GM23338 (cell line): ENCODE measurements around the gene BPIFB6. TPM values are rescaled to one million over a fixed set of nuclear protein-coding genes. Genes with fewer than 3 reads are reported as not detected.

Experiments used
- ATAC-seq: fragments of 200-7000 bp; cut with Tn5 transposase; 3 replicates; pipeline ENCODE4 v1.9.1; 2020
- DNase-seq: peaks from one replicate; pipeline ENCODE4 v3.0.0-alpha.2; 2015; ENCODE audit warnings: low spot score
- H2AFZ ChIP-seq: fragments of 200-600 bp; sonication (generic); 2 replicates; pipeline ENCODE4 v1.8.0; 2016; ENCODE audit warnings: antibody characterized with exemption, mild to moderate bottlenecking, moderate library complexity
- H3F3A ChIP-seq: fragments of 200-600 bp; sonication (generic); replicated peaks from 2 replicates; pipeline ENCODE4 v1.8.0; 2017; ENCODE audit warnings: antibody characterized with exemption, mixed run types, low read depth
- H3K27ac ChIP-seq: fragments of 200-600 bp; sonication (generic); 2 replicates; pipeline ENCODE4 v1.6.1; 2016; ENCODE audit warnings: low read depth
- H3K27me3 ChIP-seq: fragments of 200-600 bp; sonication (generic); 2 replicates; pipeline ENCODE4 v1.8.0; 2016; ENCODE audit warnings: mild to moderate bottlenecking, mixed run types, moderate library complexity; ENCODE audit not compliant: insufficient read depth
- H3K36me3 ChIP-seq: fragments of 200-600 bp; sonication (generic); 2 replicates; pipeline ENCODE4 v1.8.0; 2016; ENCODE audit warnings: mild to moderate bottlenecking; ENCODE audit not compliant: insufficient read depth
- H3K4me1 ChIP-seq: fragments of 200-600 bp; sonication (generic); 2 replicates; pipeline ENCODE4 v1.8.0; 2016; ENCODE audit warnings: mild to moderate bottlenecking, moderate library complexity; ENCODE audit not compliant: insufficient read depth
- H3K4me2 ChIP-seq: fragments of 200-600 bp; sonication (generic); 2 replicates; pipeline ENCODE4 v1.7.1; 2017; ENCODE audit warnings: mixed run types
- H3K4me3 ChIP-seq: fragments of 200-600 bp; sonication (generic); 2 replicates; pipeline ENCODE4 v1.6.1; 2016; ENCODE audit warnings: mixed run types
- H3K79me2 ChIP-seq: fragments of 200-600 bp; sonication (generic); replicated peaks from 2 replicates; pipeline ENCODE4 v1.8.0; 2017; ENCODE audit warnings: mild to moderate bottlenecking; ENCODE audit not compliant: insufficient read depth
- H3K9me2 ChIP-seq: fragments of 200-600 bp; sonication (generic); 2 replicates; pipeline ENCODE4 v1.8.0; 2017; ENCODE audit not compliant: insufficient read depth
- H4K20me1 ChIP-seq: fragments of 200-600 bp; sonication (generic); replicated peaks from 2 replicates; pipeline ENCODE4 v1.8.0; 2017; ENCODE audit warnings: mild to moderate bottlenecking; ENCODE audit not compliant: insufficient read depth
- H3K27ac Mint-ChIP-seq: 2 replicates; pipeline ENCODE4 v1.8.0; 2020; ENCODE audit warnings: inconsistent platforms, mild to moderate bottlenecking, moderate library complexity, mixed read lengths
- H3K27me3 Mint-ChIP-seq: 3 replicates; pipeline ENCODE4 v1.8.0; 2022; ENCODE audit warnings: low read depth, mild to moderate bottlenecking, moderate library complexity, mixed read lengths, inconsistent platforms; ENCODE audit not compliant: insufficient read depth, poor library complexity
- H3K36me3 Mint-ChIP-seq: 3 replicates; pipeline ENCODE4 v1.8.0; 2021; ENCODE audit warnings: low read depth, mild to moderate bottlenecking, inconsistent platforms, moderate library complexity, mixed read lengths
- H3K4me1 Mint-ChIP-seq: 3 replicates; pipeline ENCODE4 v1.8.0; 2020; ENCODE audit warnings: mild to moderate bottlenecking, inconsistent platforms, mixed read lengths
- H3K4me3 Mint-ChIP-seq: 3 replicates; pipeline ENCODE4 v1.8.0; 2021; ENCODE audit warnings: moderate library complexity, mild to moderate bottlenecking, inconsistent platforms, mixed read lengths
- H3K9me3 Mint-ChIP-seq: 3 replicates; pipeline ENCODE4 v1.8.0; 2020; ENCODE audit warnings: moderate library complexity, mild to moderate bottlenecking, inconsistent platforms, mixed read lengths
- CREB1 ChIP-seq: fragments of 250-450 bp; sonication (Bioruptor Pico); IDR thresholded peaks from 2 replicates; pipeline ENCODE4 v1.5.0; 2020; ENCODE audit warnings: low read depth, mild to moderate bottlenecking, moderate library complexity
- ETS1 ChIP-seq: IDR thresholded peaks from 2 replicates; pipeline ENCODE4 v1.6.1; 2016; ENCODE audit warnings: antibody characterized with exemption
- EZH2 ChIP-seq: fragments of 200-600 bp; sonication (generic); IDR thresholded peaks from one replicate; pipeline ENCODE4 v1.8.0; 2017; ENCODE audit warnings: antibody characterized with exemption, mild to moderate bottlenecking, low read depth; ENCODE audit not compliant: unreplicated experiment
- EZH2phosphoT487 ChIP-seq: fragments of 200-600 bp; sonication (generic); IDR thresholded peaks from one replicate; pipeline ENCODE4 v1.8.1; 2018; ENCODE audit warnings: antibody characterized with exemption; ENCODE audit not compliant: unreplicated experiment
- JUNB ChIP-seq: IDR thresholded peaks from one replicate; pipeline ENCODE4 v1.6.1; 2016; ENCODE audit warnings: antibody characterized with exemption; ENCODE audit not compliant: unreplicated experiment
- POLR2AphosphoS5 ChIP-seq: IDR thresholded peaks from 2 replicates; pipeline ENCODE4 v1.6.1; 2016; ENCODE audit warnings: antibody characterized with exemption, low read depth
- REST ChIP-seq: IDR thresholded peaks from one replicate; pipeline ENCODE4 v1.6.1; 2018; ENCODE audit warnings: antibody characterized with exemption; ENCODE audit not compliant: unreplicated experiment
- STAT1 ChIP-seq: IDR thresholded peaks from one replicate; pipeline ENCODE4 v1.6.1; 2016; ENCODE audit warnings: antibody characterized with exemption; ENCODE audit not compliant: unreplicated experiment
- ZNF114 ChIP-seq: fragments of 250-450 bp; sonication (Bioruptor Pico); IDR thresholded peaks from 2 replicates; pipeline ENCODE4 v1.5.0; 2020; ENCODE audit warnings: mild to moderate bottlenecking, moderate library complexity
- ZNF331 ChIP-seq: fragments of 250-450 bp; sonication (Bioruptor Pico); IDR thresholded peaks from 2 replicates; pipeline ENCODE4 v1.5.0; 2020; ENCODE audit warnings: low read depth, mild to moderate bottlenecking, moderate library complexity
- polyA plus RNA-seq: library from polyadenylated mRNA; unstranded; fragments of >200 nt; fragmentation: Nextera tagmentation; extraction: Ambion mirVana; gene quantifications from 2 replicates; pipeline ENCODE4 v1.2.1, GENCODE V29; 2016
- total RNA-seq: library from RNA; depleted of rRNA; stranded (reverse); fragments of >200 nt; shearing (Covaris generic); gene quantifications from 2 replicates; pipeline ENCODE4 v1.2.3, GENCODE V29; 2014
- TF ChIP-seq, protein P1 (sequence below), 2 experiments: fragments of 200-600 bp in 1 of 2; sonication (generic) in 1 of 2; conservative IDR thresholded peaks; 2 replicates each; pipeline versions ENCODE4 v1.5.1 to v1.6.1; 2016 to 2017; ENCODE audit warnings: antibody characterized with exemption in 2 of 2, low read depth in 2 of 2, mild to moderate bottlenecking in 2 of 2, moderate library complexity in 1 of 2

BPIFB6 gene
- total and polyA plus RNA-seq, 2 experiments from 2014 or later, result not detected

GRCh38 chr20:32983459-32984112 lies 47.9 kb upstream of the BPIFB6 start:
- no peaks in the 10 kb centered on the region for H3K4me1 ChIP-seq
- no peak overlapping the region for H3K4me3 ChIP-seq
- no peaks in the 10 kb centered on the region for H3K79me2 ChIP-seq
- H3K27me3 ChIP-seq, result no peaks in the 10 kb centered on the region
- H3K27ac Mint-ChIP-seq, result no peak overlapping the region
- H3K27me3 Mint-ChIP-seq, result peaks cover 13% of the 10 kb centered on the region
- H3K4me2 ChIP-seq, result no peak overlapping the region
- H4K20me1 ChIP-seq, result no peaks in the 10 kb centered on the region
- DNase-seq, result no peak
- H3K4me3 Mint-ChIP-seq, result no peak overlapping the region
- peak overlapping the region; percentile 56; the same call in 1 of the 2 replicates for H2AFZ ChIP-seq
- H3K27ac ChIP-seq, result no peak overlapping the region
- H3K9me2 ChIP-seq, result no peaks in the 10 kb centered on the region
- TF ChIP-seq POLR2AphosphoS5 (no peak), STAT1 (no peak), JUNB (no peak), EZH2phosphoT487 (no peak), ZNF331 (CRISPR knock-in tag) (no peak), ZNF114 (CRISPR knock-in tag) (no peak), EZH2 (no peak), CREB1 (CRISPR knock-in tag) (no peak)
- TF ChIP-seq, protein P1, sequence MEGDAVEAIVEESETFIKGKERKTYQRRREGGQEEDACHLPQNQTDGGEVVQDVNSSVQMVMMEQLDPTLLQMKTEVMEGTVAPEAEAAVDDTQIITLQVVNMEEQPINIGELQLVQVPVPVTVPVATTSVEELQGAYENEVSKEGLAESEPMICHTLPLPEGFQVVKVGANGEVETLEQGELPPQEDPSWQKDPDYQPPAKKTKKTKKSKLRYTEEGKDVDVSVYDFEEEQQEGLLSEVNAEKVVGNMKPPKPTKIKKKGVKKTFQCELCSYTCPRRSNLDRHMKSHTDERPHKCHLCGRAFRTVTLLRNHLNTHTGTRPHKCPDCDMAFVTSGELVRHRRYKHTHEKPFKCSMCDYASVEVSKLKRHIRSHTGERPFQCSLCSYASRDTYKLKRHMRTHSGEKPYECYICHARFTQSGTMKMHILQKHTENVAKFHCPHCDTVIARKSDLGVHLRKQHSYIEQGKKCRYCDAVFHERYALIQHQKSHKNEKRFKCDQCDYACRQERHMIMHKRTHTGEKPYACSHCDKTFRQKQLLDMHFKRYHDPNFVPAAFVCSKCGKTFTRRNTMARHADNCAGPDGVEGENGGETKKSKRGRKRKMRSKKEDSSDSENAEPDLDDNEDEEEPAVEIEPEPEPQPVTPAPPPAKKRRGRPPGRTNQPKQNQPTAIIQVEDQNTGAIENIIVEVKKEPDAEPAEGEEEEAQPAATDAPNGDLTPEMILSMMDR (conservative IDR thresholded peaks at IDR 0.05; ENCODE audit: low read depth in 2 of 2), result no peak
- H3K36me3 ChIP-seq, result no peaks in the 10 kb centered on the region
- H3K9me3 Mint-ChIP-seq, result no peaks in the 10 kb centered on the region
- H3F3A ChIP-seq, result no peaks in the 10 kb centered on the region
- ATAC-seq, result no peak
- H3K4me1 Mint-ChIP-seq, result no peaks in the 10 kb centered on the region; the same call in 2 of the 3 replicates
- H3K36me3 Mint-ChIP-seq, result no peaks in the 10 kb centered on the region

- no peaks in the 10 kb centered on the region for H3K9me2 ChIP-seq
- no peak overlapping the region for H3K4me3 Mint-ChIP-seq
- peaks cover 14% of the 10 kb centered on the region for H3K27me3 Mint-ChIP-seq
- no peak overlapping the region for H3K27ac ChIP-seq
- no peaks in the 10 kb centered on the region for H3K79me2 ChIP-seq
- H3K36me3 Mint-ChIP-seq, result no peaks in the 10 kb centered on the region
- no peak overlapping the region for H3K27ac Mint-ChIP-seq
- H4K20me1 ChIP-seq, result no peaks in the 10 kb centered on the region
- peak overlapping the region; percentile 56 for H2AFZ ChIP-seq
- DNase-seq (peak; percentile 57), ATAC-seq (peak; percentile 65)
- no peaks in the 10 kb centered on the region; the same call in 2 of the 3 replicates for H3K4me1 Mint-ChIP-seq
- no peak overlapping the region for H3K4me2 ChIP-seq
- no peaks in the 10 kb centered on the region for H3K36me3 ChIP-seq
- H3F3A ChIP-seq, result no peaks in the 10 kb centered on the region
- no peaks in the 10 kb centered on the region for H3K27me3 ChIP-seq
- H3K9me3 Mint-ChIP-seq, result no peaks in the 10 kb centered on the region
- no peak overlapping the region for H3K4me3 ChIP-seq
- no peaks in the 10 kb centered on the region for H3K4me1 ChIP-seq
- no peak for TF ChIP-seq ETS1
- TF ChIP-seq ZNF331 (CRISPR knock-in tag), result no peak
- TF ChIP-seq, protein P1 (conservative IDR thresholded peaks at IDR 0.05; ENCODE audit: low read depth in 2 of 2), result no peak
- TF ChIP-seq REST, result no peak
- no peak for TF ChIP-seq JUNB
- TF ChIP-seq CREB1 (CRISPR knock-in tag), result no peak
- TF ChIP-seq EZH2, result no peak
- no peak for TF ChIP-seq POLR2AphosphoS5
- TF ChIP-seq EZH2phosphoT487, result no peak
These were observed 47.3 kb upstream of the BPIFB6 start for GRCh38 chr20:32984196-32984595.
